CD14-positive monocyte (primary cell): ENCODE measurements around the gene DNAAF1. TPM values are rescaled to one million over a fixed set of nuclear protein-coding genes. Genes with fewer than 3 reads are reported as not detected.

Experiments used
- DNase-seq, 3 donors: peaks; one replicate each; pipeline ENCODE4 v3.0.0-alpha.2; 2011 to 2022
- H2AFZ ChIP-seq: 2 replicates; pipeline ENCODE4 v1.6.0; 2012; ENCODE audit warnings: mild to moderate bottlenecking, low read depth, low read length, inconsistent platforms; ENCODE audit not compliant: insufficient read depth, poor library complexity, severe bottlenecking
- H3K27ac ChIP-seq, 2 donors: 1 replicate in 1 of 2; 2 replicates in 1 of 2; pipeline ENCODE4 v1.5.1; 2012 to 2013; ENCODE audit warnings: low read length in 2 of 2, control low read depth in 1 of 2, inconsistent platforms in 1 of 2, low read depth in 1 of 2, mild to moderate bottlenecking in 1 of 2
- H3K27me3 ChIP-seq, 2 donors: one replicate each; pipeline versions ENCODE4 v1.6.0 to v1.6.1; 2011 to 2013; ENCODE audit warnings: low read length in 2 of 2; ENCODE audit not compliant: control insufficient read depth in 2 of 2, insufficient read depth in 2 of 2
- H3K36me3 ChIP-seq, 2 donors: replicated peaks in 1 of 2; 1 replicate in 1 of 2; 2 replicates in 1 of 2; pipeline versions ENCODE4 v1.5.1 to v1.6.1; 2012 to 2013; ENCODE audit warnings: low read length in 2 of 2, control low read depth in 1 of 2, inconsistent platforms in 1 of 2, mild to moderate bottlenecking in 1 of 2; ENCODE audit not compliant: insufficient read depth in 2 of 2, control insufficient read depth in 1 of 2
- H3K4me1 ChIP-seq, 2 donors: 1 replicate in 1 of 2; 2 replicates in 1 of 2; pipeline versions ENCODE4 v1.5.1 to v1.6.1; 2012 to 2013; ENCODE audit warnings: low read length in 2 of 2, control low read depth in 1 of 2, inconsistent platforms in 1 of 2, mild to moderate bottlenecking in 1 of 2, moderate library complexity in 1 of 2; ENCODE audit not compliant: insufficient read depth in 2 of 2, control insufficient read depth in 1 of 2
- H3K4me2 ChIP-seq: replicated peaks from 2 replicates; pipeline ENCODE3; 2012; ENCODE audit warnings: low read length, moderate library complexity, mild to moderate bottlenecking; ENCODE audit not compliant: poor library complexity, severe bottlenecking; ENCODE audit errors: extremely low read depth
- H3K4me3 ChIP-seq, 3 experiments: fragments of 200-600 bp in 1 of 3; sonication (generic) in 1 of 3; replicated peaks in 1 of 3; 1 replicate in 2 of 3; 2 replicates in 1 of 3; pipeline ENCODE4 v1.5.1; 2011 to 2013; ENCODE audit warnings: low read length in 3 of 3, mild to moderate bottlenecking in 3 of 3, control low read depth in 2 of 3, low read depth in 2 of 3, inconsistent platforms in 1 of 3, moderate library complexity in 1 of 3
- H3K79me2 ChIP-seq: 2 replicates; pipeline ENCODE4 v1.6.0; 2012; ENCODE audit warnings: mild to moderate bottlenecking, control low read depth, inconsistent platforms, low read length, moderate library complexity; ENCODE audit not compliant: insufficient read depth
- H3K9ac ChIP-seq: 2 replicates; pipeline ENCODE4 v1.6.0; 2017; ENCODE audit warnings: low read length, mild to moderate bottlenecking; ENCODE audit not compliant: insufficient read depth, poor library complexity, severe bottlenecking
- H3K9me3 ChIP-seq, 2 donors: replicated peaks in 1 of 2; 1 replicate in 1 of 2; 2 replicates in 1 of 2; pipeline versions ENCODE4 v1.5.1 to v1.6.1; 2012 to 2013; ENCODE audit warnings: low read length in 2 of 2, control low read depth in 1 of 2; ENCODE audit not compliant: control insufficient read depth in 1 of 2, insufficient read depth in 1 of 2
- H4K20me1 ChIP-seq: 2 replicates; pipeline ENCODE4 v1.6.0; 2012; ENCODE audit warnings: mild to moderate bottlenecking, low read length, control low read depth, moderate library complexity; ENCODE audit not compliant: insufficient read depth
- H3K27ac Mint-ChIP-seq, 7 donors: one replicate each; pipeline ENCODE4 v1.8.0; 2020; ENCODE audit warnings: mild to moderate bottlenecking in 7 of 7, mixed read lengths in 7 of 7, moderate library complexity in 6 of 7, inconsistent platforms in 2 of 7
- H3K27me3 Mint-ChIP-seq, 3 donors: one replicate each; pipeline ENCODE4 v1.8.0; 2021 to 2022; ENCODE audit warnings: low read depth in 3 of 3, mild to moderate bottlenecking in 3 of 3, mixed read lengths in 3 of 3, moderate library complexity in 3 of 3, inconsistent platforms in 1 of 3
- H3K36me3 Mint-ChIP-seq, 2 donors: one replicate each; pipeline ENCODE4 v1.8.0; 2020; ENCODE audit warnings: mixed read lengths in 2 of 2, inconsistent platforms in 1 of 2, mild to moderate bottlenecking in 1 of 2
- H3K4me1 Mint-ChIP-seq: one replicate; pipeline ENCODE4 v1.8.0; 2020; ENCODE audit warnings: mild to moderate bottlenecking, mixed read lengths
- H3K4me3 Mint-ChIP-seq, 2 donors: one replicate each; pipeline ENCODE4 v1.8.0; 2020; ENCODE audit warnings: mild to moderate bottlenecking in 2 of 2, mixed read lengths in 2 of 2, moderate library complexity in 1 of 2
- H3K9me3 Mint-ChIP-seq, 7 donors: one replicate each; pipeline ENCODE4 v1.8.0; 2020 to 2022; ENCODE audit warnings: mixed read lengths in 7 of 7, mild to moderate bottlenecking in 6 of 7, moderate library complexity in 6 of 7, inconsistent platforms in 2 of 7
- WGBS: methylation state at CpG from one replicate; pipeline ENCODE4 v1.1.5; 2013; ENCODE audit warnings: missing lambda C conversion rate; ENCODE audit not compliant: insufficient coverage; 5-methylcytosine and 5-hydroxymethylcytosine counted together
- intact Hi-C, 2 donors: fragments of 100-400 bp; cut with micrococcal nuclease; formaldehyde crosslinking; loops; one replicate each; pipeline versions ENCODE4 v1.15.0 to v1.15.1; 2023
- polyA plus RNA-seq, 3 donors: library from polyadenylated mRNA; depleted of rRNA in 1 of 3; unstranded in 2 of 3; stranded (reverse) in 1 of 3; fragments of 300-500 nt in 2 of 3; fragments of >200 nt in 1 of 3; fragmentation: Illumina TruSeq in 2 of 3; gene quantifications; 1 replicate in 2 of 3; 2 replicates in 1 of 3; pipeline ENCODE4 v1.2.3, GENCODE V29; 2012 to 2021
- TF ChIP-seq, protein P1 (sequence below): fragments of 200-600 bp; IDR thresholded peaks from one replicate; pipeline ENCODE4 v1.8.0; 2022; ENCODE audit warnings: antibody characterized with exemption, mild to moderate bottlenecking

The DNAAF1 gene
- polyA plus RNA-seq, 3 donors = 0.23 to 14.6 TPM; not detected in 1

DNA sequence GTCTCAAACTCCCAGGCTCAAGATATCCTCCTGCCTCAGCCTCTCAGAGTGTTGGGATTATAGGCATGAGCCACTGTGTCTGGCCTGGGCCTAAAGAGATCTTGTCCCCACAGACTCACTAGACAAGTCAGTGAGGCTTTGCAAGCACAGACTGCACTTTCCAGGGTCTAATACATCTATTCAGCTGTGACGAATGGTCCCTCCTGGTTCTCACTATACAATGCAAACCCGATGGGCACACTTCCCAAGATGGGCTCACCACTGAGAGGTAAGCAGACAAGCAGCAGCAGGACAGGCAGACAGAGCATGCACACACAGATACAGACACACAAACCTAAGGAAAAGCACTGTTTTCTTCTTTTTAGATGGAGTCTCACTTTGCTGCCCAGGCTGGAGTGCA lies 37.2 kb upstream of the DNAAF1 start:
- peaks cover 97% of the 10 kb centered on the region for H4K20me1 ChIP-seq
- peaks cover 36 to 58% of the 10 kb centered on the region in 2 donors for H3K36me3 Mint-ChIP-seq
- H3K9me3 Mint-ChIP-seq = no peaks in the 10 kb centered on the region
- H3K4me1 ChIP-seq = peaks cover 7 to 8% of the 10 kb centered on the region in 2 donors
- no peak overlapping the region for H3K9ac ChIP-seq
- H3K4me1 Mint-ChIP-seq = peaks cover 23% of the 10 kb centered on the region
- no peak for DNase-seq
- H2AFZ ChIP-seq = no peak overlapping the region
- intact Hi-C loops = no loop called here
- H3K4me2 ChIP-seq = no peak overlapping the region
- H3K27me3 Mint-ChIP-seq = no peaks in the 10 kb centered on the region
- no peak overlapping the region for H3K4me3 Mint-ChIP-seq
- H3K27ac Mint-ChIP-seq = peak overlapping the region in 1 of 7 donors; percentile 74
- H3K9me3 ChIP-seq = no peaks in the 10 kb centered on the region
- TF ChIP-seq, protein P1, sequence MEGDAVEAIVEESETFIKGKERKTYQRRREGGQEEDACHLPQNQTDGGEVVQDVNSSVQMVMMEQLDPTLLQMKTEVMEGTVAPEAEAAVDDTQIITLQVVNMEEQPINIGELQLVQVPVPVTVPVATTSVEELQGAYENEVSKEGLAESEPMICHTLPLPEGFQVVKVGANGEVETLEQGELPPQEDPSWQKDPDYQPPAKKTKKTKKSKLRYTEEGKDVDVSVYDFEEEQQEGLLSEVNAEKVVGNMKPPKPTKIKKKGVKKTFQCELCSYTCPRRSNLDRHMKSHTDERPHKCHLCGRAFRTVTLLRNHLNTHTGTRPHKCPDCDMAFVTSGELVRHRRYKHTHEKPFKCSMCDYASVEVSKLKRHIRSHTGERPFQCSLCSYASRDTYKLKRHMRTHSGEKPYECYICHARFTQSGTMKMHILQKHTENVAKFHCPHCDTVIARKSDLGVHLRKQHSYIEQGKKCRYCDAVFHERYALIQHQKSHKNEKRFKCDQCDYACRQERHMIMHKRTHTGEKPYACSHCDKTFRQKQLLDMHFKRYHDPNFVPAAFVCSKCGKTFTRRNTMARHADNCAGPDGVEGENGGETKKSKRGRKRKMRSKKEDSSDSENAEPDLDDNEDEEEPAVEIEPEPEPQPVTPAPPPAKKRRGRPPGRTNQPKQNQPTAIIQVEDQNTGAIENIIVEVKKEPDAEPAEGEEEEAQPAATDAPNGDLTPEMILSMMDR = no peak
- 92% methylated on average over 2 of the region's 2 CpGs for WGBS
- H3K36me3 ChIP-seq = peaks cover 33 to 55% of the 10 kb centered on the region in 2 donors
- H3K27ac ChIP-seq = no peak overlapping the region
- no peaks in the 10 kb centered on the region for H3K27me3 ChIP-seq
- peaks cover 98% of the 10 kb centered on the region for H3K79me2 ChIP-seq
- H3K4me3 ChIP-seq = no peak overlapping the region

DNA sequence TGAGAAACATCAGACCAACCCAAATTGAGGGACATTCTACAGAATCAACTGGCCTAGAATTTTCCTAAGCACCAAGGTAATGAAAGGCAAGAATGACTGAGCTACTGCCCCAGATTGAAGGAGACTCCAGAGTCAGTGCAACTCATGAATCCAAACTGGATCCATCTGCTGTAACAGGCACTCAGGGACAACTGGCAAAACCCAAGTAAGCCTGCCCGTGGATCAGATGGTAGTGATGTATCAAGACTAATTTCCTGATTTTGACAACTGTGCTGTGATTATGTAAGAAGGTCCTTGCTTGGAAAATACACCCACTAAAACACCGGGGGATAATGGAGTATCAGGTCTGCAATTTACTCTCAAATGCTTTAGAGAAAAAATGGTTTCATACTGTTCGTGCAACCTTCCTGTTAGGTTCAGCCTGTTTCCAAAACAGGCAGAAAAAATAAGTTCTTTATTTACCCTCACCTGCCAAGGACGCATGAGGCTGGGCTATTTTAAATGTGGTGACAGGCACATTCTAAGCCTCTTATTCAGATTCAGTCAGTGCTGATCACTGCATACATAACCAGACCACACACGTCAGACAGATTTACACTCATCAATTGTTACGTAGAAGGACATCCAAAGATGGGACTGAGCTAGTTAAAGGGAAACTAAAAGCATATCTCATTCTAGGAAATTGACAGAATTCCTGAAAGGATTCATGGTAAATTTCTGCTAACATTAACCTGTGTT lies 35.3 kb upstream of the DNAAF1 start:
- peak overlapping the region in 1 of 2 donors; percentile 30 for H3K27ac ChIP-seq
- peak overlapping the region in 4 of 7 donors; percentile 10 to 70 (median 44) for H3K27ac Mint-ChIP-seq
- peaks cover 98% of the 10 kb centered on the region for H3K79me2 ChIP-seq

More for the DNA sequence above, 35.3 kb upstream of the DNAAF1 start:
- Mint-ChIP-seq H3K27me3 (no peaks in the 10 kb centered on the region), H3K4me3 (no peak overlapping the region), H3K36me3 (peaks cover 35 to 53% of the 10 kb centered on the region in 2 donors), H3K4me1 (peaks cover 30% of the 10 kb centered on the region), H3K9me3 (no peaks in the 10 kb centered on the region)
- intact Hi-C loops = no loop called here
- Histone ChIP-seq H3K4me2 (no peak overlapping the region), H3K36me3 (peaks cover 33 to 55% of the 10 kb centered on the region in 2 donors), H3K9ac (no peak overlapping the region), H3K4me1 (peaks cover 22 to 23% of the 10 kb centered on the region in 2 donors), H2AFZ (no peak overlapping the region), H4K20me1 (peaks cover 93% of the 10 kb centered on the region), H3K4me3 (no peak overlapping the region), H3K9me3 (no peaks in the 10 kb centered on the region), H3K27me3 (no peaks in the 10 kb centered on the region)
- peak in 1 of 3 donors; percentile 29 for DNase-seq
- TF ChIP-seq, protein P1 = no peak
- no CpG with 5 or more reads among the region's 6 CpGs for whole genome bisulfite sequencing
